HG03571 (cell line): ENCODE measurements around the gene CACNA1D.

Experiments used
- ATAC-seq: cut with Tn5 transposase; IDR thresholded peaks from one replicate; pipeline ENCODE4 v1.9.1; 2021; ENCODE audit not compliant: unreplicated experiment

Gene CACNA1D

DNA sequence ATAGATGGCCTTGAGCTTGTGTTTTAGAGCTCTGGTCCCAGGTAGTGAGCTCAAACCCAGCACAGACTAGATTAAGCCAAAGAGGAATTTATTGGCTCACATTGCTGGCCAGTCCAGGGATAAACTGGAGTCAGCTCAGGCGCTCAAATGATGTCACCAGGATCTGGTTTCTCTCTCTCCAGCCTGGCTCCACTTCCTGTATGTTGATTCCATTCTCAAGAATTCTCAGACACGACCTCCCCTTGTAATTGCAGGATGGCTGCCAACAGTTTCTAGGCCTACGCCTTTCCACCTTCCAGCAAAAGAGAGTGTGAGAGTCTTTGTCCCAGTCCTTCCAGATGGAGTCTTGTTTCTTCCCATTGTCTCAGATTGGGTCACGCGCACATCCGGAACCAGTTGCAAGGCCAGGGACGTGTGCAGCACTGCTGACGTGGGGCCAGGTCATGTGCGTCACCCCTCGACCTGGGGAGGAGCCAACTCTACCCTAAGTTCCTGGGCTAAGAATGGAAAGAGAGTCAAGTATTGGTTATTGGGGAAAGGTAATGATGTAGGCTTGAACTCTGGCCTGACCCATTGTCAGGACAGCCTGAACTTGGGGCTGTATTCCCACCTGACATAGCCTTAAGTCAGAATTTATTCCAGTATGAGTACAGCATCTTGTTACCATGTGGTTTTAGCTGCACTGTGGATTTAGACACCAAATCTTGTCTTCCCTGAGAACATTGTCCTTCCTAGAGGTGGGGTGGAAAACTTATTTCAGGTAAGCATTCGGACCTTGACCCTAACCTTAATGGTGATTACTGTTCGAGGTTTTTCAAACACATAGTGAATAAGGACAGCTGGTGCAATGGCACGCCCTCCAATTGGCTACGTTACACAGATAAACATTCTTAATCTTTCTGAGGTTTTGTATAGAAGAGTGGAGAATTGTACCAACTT lies 31.6 kb downstream of the CACNA1D start:
- ATAC-seq: no peak

- ATAC-seq: no peak
Observed at GRCh38 chr3:53526704-53527055, 32.3 kb downstream of the CACNA1D start.

- no peak for ATAC-seq
Observed at GRCh38 chr3:53530205-53530604, 35.8 kb downstream of the CACNA1D start.

DNA sequence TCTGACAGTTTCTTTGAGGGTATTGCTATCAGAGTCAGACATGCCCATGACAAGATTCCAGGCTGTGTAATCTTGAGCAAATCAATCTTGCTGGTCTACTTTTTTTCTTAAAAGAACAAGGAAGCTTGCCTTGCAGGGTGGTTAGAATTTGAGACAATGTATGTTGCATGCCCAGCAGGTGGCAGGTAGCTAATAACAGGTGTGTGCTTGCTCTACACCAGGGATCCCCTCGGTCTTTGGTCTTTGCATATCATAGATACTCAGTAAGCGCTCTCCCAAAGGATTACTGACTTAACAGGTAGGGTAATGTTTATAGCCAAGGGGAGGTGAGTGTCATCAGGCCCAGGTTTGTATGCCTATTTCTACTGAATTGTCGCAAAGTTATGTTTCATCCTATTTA lies 37.3 kb downstream of the CACNA1D start:
- ATAC-seq: no peak

GRCh38 chr3:53533472-53533871 lies 39.1 kb downstream of the CACNA1D start:
- ATAC-seq: no peak

DNA sequence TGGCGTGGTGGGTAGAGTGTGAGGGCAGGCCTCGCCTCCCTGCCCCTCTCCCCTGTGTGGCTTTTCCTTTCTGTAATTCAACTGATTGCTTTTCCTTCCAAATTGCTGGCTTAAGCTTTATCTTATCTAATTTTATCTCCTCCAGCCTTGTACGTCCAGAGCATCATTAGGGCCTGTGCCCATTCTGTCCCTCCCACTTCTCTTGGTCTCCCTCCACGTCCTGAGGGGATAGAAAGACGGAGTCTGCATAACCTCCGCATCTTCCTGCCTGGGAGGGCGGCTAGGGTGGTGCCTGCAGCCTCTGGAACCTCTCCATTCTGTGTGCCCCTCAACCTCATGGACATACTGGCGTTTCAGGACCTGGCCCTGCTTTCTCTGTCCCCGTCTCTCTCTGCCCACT lies 39.8 kb downstream of the CACNA1D start:
- no peak for ATAC-seq

- no peak for ATAC-seq
Observed at GRCh38 chr3:53534676-53535400, 40.4 kb downstream of the CACNA1D start.

DNA sequence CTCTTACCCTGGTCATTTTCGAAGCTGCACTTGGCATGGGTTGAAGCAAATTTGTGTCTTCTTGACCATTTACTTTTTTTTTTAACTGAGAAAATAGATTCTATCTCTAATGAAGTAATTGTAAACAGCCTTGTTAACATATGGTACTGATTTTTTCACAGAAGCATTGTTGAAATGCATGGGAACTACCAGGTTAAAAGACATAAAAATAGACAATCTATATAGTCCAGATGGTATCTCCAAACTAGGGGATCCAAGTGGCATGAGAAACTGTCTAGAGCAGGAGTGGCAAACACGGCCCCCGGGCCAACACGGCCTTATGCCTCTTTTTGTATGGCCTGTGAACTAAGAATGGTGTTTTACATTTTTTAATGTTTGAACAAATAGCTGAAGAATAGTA lies 41.9 kb downstream of the CACNA1D start:
- ATAC-seq: no peak

DNA sequence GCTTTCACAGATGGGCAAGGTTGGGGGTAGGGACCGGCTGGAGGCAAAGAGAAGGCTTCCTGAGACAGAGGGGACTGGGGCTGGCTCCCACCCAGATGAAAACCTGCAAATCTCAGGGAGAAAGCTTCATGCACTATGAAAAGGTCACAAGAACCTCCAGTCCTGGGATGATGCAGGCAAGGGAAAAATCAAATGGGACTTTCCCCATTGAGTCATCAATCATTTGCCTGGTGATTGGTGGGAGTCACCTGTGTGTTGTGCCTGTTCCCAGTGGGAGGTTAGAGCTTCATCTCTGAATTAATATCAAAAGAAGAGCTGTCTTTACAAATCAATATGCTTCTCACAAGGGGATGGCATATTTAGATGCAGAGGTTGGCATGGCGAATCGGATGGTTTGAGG lies 49.9 kb downstream of the CACNA1D start:
- ATAC-seq: no peak

- no peak for ATAC-seq
Observed at GRCh38 chr3:53545310-53545995, 51.0 kb downstream of the CACNA1D start.

GRCh38 chr3:53545996-53546359 lies 51.6 kb downstream of the CACNA1D start:
- ATAC-seq: no peak

GRCh38 chr3:53547327-53547726 lies 52.9 kb downstream of the CACNA1D start:
- ATAC-seq: no peak

DNA sequence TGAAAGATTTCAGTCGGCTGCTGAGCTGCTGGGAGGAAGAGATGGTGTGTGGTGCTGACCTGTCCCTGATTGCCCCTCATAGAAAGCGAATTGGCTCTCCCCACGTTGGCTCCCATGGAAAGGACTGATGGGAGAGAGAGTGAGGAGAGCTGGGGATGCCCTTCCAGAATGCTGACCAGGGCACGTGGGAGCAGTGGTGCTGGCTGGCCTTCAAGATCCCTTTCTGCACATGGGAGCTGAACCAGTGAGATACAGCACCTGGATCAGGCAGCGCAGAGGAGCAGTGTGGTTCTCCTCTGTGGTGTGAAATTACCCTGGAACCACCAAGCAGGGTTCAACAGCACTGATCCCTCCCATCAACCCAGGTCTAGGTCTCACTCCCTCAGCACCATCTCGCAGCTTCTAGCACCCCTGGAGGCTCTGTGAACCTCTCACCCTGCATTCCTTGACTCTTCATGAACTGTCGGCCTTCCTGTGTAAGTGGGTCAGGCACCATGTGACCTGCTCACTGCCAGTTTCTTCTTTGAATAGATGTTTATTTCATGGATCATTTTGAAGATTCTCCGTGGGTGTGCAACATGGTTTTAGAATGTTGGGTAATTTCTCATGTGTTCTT lies 55.7 kb downstream of the CACNA1D start:
- ATAC-seq: no peak

GRCh38 chr3:53551324-53551723 lies 56.9 kb downstream of the CACNA1D start:
- no peak for ATAC-seq

DNA sequence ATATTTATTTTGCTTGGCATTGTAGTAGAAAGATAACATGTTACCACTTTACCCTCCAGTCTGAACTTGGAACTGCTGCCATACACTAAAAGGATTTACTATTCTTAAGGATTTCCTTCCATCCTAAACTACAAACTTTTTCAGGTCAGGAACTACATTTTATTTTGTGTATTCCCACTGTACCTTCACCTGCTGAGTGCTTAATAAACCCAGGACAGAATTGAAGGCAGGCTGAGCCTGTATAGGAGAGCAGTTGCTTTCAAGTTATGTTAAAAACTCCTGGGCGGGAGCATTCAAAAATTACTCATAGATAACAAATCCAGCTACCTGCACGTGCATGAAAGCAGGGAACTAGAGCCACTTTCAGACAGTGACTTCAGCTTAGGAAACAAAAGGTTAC lies 58.3 kb downstream of the CACNA1D start:
- ATAC-seq: no peak

- ATAC-seq: no peak
Observed at GRCh38 chr3:53553200-53553599, 58.8 kb downstream of the CACNA1D start.

DNA sequence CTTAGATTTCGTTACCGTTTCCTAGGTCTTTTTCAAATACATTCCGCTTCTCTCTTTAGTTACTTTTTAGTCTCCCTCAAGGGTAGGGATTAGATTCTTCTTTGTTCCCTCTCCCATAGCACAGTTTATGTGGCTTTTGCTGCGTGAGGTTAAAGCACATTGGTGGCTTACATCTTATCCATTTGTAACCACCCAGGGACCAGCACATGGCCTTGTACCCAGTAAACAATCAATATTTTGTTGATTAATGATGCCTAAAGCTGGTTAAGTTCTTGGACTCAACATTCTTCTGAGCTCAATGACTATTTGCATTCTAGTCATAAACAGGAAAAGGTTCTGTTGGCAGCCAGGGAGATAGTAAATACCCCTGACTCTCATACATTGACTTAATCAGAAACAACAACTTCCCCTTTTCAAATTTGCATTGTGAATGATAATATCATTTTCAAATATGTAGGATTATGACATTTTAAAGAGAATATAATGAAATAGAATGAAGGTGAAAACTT lies 60.2 kb downstream of the CACNA1D start:
- ATAC-seq: peak; percentile 83

DNA sequence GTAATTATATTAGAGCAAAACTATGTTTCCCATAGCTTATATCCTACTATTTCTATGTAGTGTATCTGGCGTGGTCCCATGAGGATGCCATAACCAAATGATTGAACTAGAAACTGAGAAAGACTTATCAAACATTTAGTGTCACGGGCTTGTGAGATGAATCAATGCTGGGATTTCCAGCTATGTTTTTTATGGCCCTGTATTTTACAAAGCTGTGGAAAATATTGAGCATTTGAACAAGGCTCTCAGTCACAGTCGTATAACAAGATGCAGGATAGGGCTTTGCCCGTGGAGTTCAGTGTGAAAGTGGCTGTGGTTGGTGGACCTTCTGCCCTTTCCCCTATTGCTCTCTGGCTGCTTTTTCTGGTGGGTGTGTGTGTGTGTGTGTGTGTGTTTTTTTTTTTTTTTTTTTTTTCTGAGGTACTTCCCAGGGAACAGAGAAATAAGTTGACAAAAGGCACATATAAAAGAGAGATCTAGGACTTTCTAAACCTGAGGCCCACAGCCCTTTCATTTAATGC lies 60.7 kb downstream of the CACNA1D start:
- peak; percentile 53 for ATAC-seq

GRCh38 chr3:53566461-53567145 lies 72.2 kb downstream of the CACNA1D start:
- ATAC-seq: no peak

DNA sequence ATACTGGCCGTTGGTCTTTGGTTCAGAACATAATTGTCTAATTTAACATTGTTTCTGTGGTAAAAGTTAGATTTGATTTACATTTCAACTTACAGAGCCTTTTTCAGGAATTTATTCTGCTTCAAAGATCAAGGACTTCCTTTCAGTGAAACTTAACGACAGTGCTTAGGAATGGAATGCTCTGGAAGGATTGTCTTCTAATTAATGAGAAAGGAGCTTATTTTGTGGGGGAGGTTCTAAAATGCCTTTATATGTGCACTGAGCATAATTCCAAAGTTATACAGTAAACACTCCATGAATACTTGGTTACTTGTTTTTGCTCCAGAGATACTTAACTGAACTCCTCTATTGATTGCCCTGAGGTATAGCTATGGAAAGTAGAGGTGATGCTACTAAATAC lies 75.7 kb downstream of the CACNA1D start:
- no peak for ATAC-seq
